HEK293 (cell line): ENCODE data around the gene EPO.

ENCODE experiments used
- CTCF ChIA-PET: fragments of 350-600 bp; formaldehyde crosslinking; extraction: SDS; loops from one replicate; lab custom pipeline; 2021; ENCODE audit warnings: antibody characterized with exemption; lab: Yijun Ruan, JAX
- POLR2A ChIA-PET: fragments of 300-600 bp; formaldehyde crosslinking; extraction: SDS; loops from one replicate; lab custom pipeline; 2020; ENCODE audit warnings: antibody characterized with exemption, inconsistent platforms; lab: Yijun Ruan, JAX
- H3K27ac ChIP-seq: fragments of 200-500 bp; sonication (Bioruptor generic); 2 replicates; pipeline ENCODE4 v1.5.1; 2014; ENCODE audit warnings: low read depth, low read length, control low read depth, inconsistent platforms; ENCODE audit errors: extremely low read depth
- H3K36me3 ChIP-seq, 2 experiments: fragments of 200-500 bp in 1 of 2; sonication (Bioruptor generic) in 1 of 2; 1 replicate in 1 of 2; 2 replicates in 1 of 2; pipeline ENCODE4 v1.5.1; 2014 to 2017; ENCODE audit warnings: inconsistent platforms in 2 of 2, low read length in 2 of 2; ENCODE audit not compliant: control insufficient read depth in 2 of 2, insufficient read depth in 1 of 2
- H3K4me1 ChIP-seq: fragments of 200-500 bp; sonication (Bioruptor generic); 2 replicates; pipeline ENCODE4 v1.5.1; 2014; ENCODE audit warnings: mild to moderate bottlenecking, low read length, inconsistent platforms; ENCODE audit not compliant: control insufficient read depth, insufficient read depth
- H3K4me3 ChIP-seq: 2 replicates; pipeline ENCODE4 v1.5.1; 2011; ENCODE audit warnings: low read depth, mild to moderate bottlenecking, control low read depth, low read length, moderate library complexity
- H3K9me3 ChIP-seq: fragments of 200-500 bp; sonication (Bioruptor generic); 2 replicates; pipeline ENCODE4 v1.5.1; 2014; ENCODE audit warnings: low read depth, low read length, inconsistent platforms; ENCODE audit not compliant: control insufficient read depth, insufficient read depth
- GLIS2 ChIP-seq: fragments of 450-650 bp; formaldehyde crosslinking; IDR thresholded peaks from 2 replicates; pipeline ENCODE4 v1.5.1; 2016; ENCODE audit warnings: missing biosample characterization, missing genetic modification characterization
- SCRT1 ChIP-seq: fragments of 450-650 bp; formaldehyde crosslinking; IDR thresholded peaks from 2 replicates; pipeline ENCODE4 v1.5.1; 2016; ENCODE audit warnings: missing biosample characterization, missing genetic modification characterization, borderline replicate concordance
- ZIC2 ChIP-seq: fragments of 450-650 bp; formaldehyde crosslinking; IDR thresholded peaks from 2 replicates; pipeline ENCODE4 v1.5.1; 2016; ENCODE audit warnings: missing biosample characterization, missing genetic modification characterization
- ZNF121 ChIP-seq: fragments of 450-650 bp; formaldehyde crosslinking; IDR thresholded peaks from 2 replicates; pipeline ENCODE4 v1.5.1; 2016; ENCODE audit warnings: missing biosample characterization, missing genetic modification characterization
- ZNF174 ChIP-seq: fragments of 450-650 bp; formaldehyde crosslinking; IDR thresholded peaks from 2 replicates; pipeline ENCODE4 v1.5.0; 2017; ENCODE audit warnings: missing biosample characterization, mild to moderate bottlenecking, missing genetic modification characterization
- ZNF184 ChIP-seq: fragments of 450-650 bp; IDR thresholded peaks from 2 replicates; pipeline ENCODE4 v1.5.1; 2018; ENCODE audit warnings: missing biosample characterization, mild to moderate bottlenecking, missing genetic modification characterization
- ZNF24 ChIP-seq: fragments of 450-650 bp; formaldehyde crosslinking; IDR thresholded peaks from 2 replicates; pipeline ENCODE4 v1.5.1; 2016; ENCODE audit warnings: missing biosample characterization, missing genetic modification characterization
- ZNF266 ChIP-seq: fragments of 450-650 bp; formaldehyde crosslinking; IDR thresholded peaks from 2 replicates; pipeline ENCODE4 v1.5.1; 2016; ENCODE audit warnings: missing biosample characterization, missing genetic modification characterization, low read depth
- ZNF404 ChIP-seq: fragments of 450-650 bp; formaldehyde crosslinking; IDR thresholded peaks from 2 replicates; pipeline ENCODE4 v1.5.1; 2017; ENCODE audit warnings: missing biosample characterization, missing genetic modification characterization
- ZNF530 ChIP-seq: fragments of 450-650 bp; formaldehyde crosslinking; IDR thresholded peaks from 2 replicates; pipeline ENCODE4 v1.5.1; 2016; ENCODE audit warnings: low read depth, missing biosample characterization, missing genetic modification characterization
- ZNF555 ChIP-seq: fragments of 450-650 bp; formaldehyde crosslinking; conservative IDR thresholded peaks from 2 replicates; pipeline ENCODE4 v1.5.1; 2017; ENCODE audit warnings: missing biosample characterization, mild to moderate bottlenecking, missing genetic modification characterization, inconsistent platforms
- ZNF621 ChIP-seq: fragments of 450-650 bp; formaldehyde crosslinking; IDR thresholded peaks from 2 replicates; pipeline ENCODE4 v1.5.1; 2017; ENCODE audit warnings: missing biosample characterization, missing genetic modification characterization
- ZNF629 ChIP-seq: fragments of 450-650 bp; formaldehyde crosslinking; IDR thresholded peaks from 2 replicates; pipeline ENCODE4 v1.5.1; 2017; ENCODE audit warnings: missing biosample characterization, missing genetic modification characterization
- ZNF707 ChIP-seq: fragments of 450-650 bp; formaldehyde crosslinking; IDR thresholded peaks from 2 replicates; pipeline ENCODE4 v1.5.1; 2016; ENCODE audit warnings: missing biosample characterization, missing genetic modification characterization
- ZNF785 ChIP-seq: fragments of 450-650 bp; formaldehyde crosslinking; IDR thresholded peaks from 2 replicates; pipeline ENCODE4 v1.5.1; 2016; ENCODE audit warnings: missing biosample characterization, missing genetic modification characterization
- TF ChIP-seq, protein P1 (sequence below): fragments of 450-650 bp; formaldehyde crosslinking; optimal IDR thresholded peaks from 2 replicates; pipeline ENCODE3; 2016; ENCODE audit warnings: missing biosample characterization, mild to moderate bottlenecking, missing genetic modification characterization
- TF ChIP-seq, protein P2 (sequence below): fragments of 450-650 bp; formaldehyde crosslinking; IDR thresholded peaks from 2 replicates; pipeline ENCODE4 v1.5.1; 2016; ENCODE audit warnings: missing biosample characterization, missing genetic modification characterization
- TF ChIP-seq, protein P3 (sequence below): fragments of 450-650 bp; formaldehyde crosslinking; IDR thresholded peaks from 2 replicates; pipeline ENCODE4 v1.5.1; 2016; ENCODE audit warnings: missing biosample characterization, missing genetic modification characterization
- TF ChIP-seq, protein P4 (sequence below): fragments of 450-650 bp; formaldehyde crosslinking; IDR thresholded peaks from 2 replicates; pipeline ENCODE4 v1.5.1; 2017; ENCODE audit warnings: missing biosample characterization, missing genetic modification characterization
- TF ChIP-seq, protein P5 (sequence below): fragments of 450-650 bp; formaldehyde crosslinking; IDR thresholded peaks from 2 replicates; pipeline ENCODE4 v1.5.1; 2016; ENCODE audit warnings: missing biosample characterization, missing genetic modification characterization

The EPO gene

DNA sequence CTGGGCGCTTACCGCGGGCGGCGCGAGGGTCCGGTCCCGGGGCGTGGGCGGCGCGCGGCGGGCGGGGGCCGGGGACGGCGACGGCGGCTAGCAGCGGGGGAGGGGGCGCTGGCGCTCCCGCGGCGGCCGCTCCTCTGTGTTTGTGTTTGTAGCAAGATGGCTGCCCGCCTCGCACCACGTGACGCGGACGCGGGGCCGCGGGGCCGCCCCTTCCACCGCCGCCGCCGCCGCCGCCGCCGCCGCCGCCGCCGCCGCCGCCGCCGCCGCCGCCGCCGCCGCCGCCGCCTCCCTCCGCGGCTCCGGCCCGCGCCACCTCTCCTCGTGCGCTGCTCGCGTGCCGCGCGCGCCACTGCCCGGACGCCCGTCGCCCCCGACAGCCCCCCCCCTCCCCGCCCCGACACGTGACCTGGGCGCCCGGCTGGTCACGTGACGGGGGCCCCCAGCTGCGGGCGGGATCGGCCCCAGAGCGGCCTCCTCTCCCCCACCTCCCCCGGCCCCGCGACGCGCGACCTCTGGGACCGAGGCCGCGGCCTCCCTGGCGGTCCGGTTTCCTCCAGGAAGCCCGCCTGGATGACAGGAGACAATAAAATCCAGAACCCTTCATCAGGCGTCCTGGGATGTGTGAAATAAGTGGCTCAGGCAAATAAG lies 26.0 kb upstream of the EPO start, which contains the start of gene GIGYF1 (continued):
- no peak for TF ChIP-seq ZNF707 (tag by site-specific recombination)
- TF ChIP-seq, protein P1, sequence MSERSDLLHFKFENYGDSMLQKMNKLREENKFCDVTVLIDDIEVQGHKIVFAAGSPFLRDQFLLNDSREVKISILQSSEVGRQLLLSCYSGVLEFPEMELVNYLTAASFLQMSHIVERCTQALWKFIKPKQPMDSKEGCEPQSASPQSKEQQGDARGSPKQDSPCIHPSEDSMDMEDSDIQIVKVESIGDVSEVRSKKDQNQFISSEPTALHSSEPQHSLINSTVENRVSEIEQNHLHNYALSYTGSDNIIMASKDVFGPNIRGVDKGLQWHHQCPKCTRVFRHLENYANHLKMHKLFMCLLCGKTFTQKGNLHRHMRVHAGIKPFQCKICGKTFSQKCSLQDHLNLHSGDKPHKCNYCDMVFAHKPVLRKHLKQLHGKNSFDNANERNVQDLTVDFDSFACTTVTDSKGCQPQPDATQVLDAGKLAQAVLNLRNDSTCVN: peak; percentile 63
- no peak for TF ChIP-seq ZIC2 (tag by site-specific recombination)
- no peak for TF ChIP-seq ZNF184 (tag by site-specific recombination)
- TF ChIP-seq ZNF555 (tag by site-specific recombination): no peak
- no peak for TF ChIP-seq ZNF785 (tag by site-specific recombination)
- TF ChIP-seq, protein P2, sequence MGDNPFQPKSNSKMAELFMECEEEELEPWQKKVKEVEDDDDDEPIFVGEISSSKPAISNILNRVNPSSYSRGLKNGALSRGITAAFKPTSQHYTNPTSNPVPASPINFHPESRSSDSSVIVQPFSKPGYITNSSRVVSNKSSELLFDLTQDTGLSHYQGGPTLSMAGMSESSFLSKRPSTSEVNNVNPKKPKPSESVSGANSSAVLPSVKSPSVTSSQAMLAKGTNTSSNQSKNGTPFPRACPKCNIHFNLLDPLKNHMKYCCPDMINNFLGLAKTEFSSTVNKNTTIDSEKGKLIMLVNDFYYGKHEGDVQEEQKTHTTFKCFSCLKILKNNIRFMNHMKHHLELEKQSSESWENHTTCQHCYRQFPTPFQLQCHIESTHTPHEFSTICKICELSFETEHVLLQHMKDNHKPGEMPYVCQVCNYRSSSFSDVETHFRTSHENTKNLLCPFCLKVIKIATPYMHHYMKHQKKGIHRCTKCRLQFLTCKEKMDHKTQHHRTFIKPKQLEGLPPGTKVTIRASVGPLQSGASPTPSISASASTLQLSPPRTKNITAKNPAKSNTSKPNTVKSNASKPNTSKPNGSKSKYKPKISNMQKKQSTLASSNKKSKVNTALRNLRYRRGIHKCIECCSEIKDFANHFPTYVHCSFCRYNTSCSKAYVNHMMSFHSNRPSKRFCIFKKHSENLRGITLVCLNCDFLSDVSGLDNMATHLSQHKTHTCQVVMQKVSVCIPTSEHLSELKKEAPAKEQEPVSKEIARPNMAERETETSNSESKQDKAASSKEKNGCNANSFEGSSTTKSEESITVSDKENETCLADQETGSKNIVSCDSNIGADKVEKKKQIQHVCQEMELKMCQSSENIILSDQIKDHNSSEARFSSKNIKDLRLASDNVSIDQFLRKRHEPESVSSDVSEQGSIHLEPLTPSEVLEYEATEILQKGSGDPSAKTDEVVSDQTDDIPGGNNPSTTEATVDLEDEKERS (tag by site-specific recombination): no peak
- TF ChIP-seq, protein P3, sequence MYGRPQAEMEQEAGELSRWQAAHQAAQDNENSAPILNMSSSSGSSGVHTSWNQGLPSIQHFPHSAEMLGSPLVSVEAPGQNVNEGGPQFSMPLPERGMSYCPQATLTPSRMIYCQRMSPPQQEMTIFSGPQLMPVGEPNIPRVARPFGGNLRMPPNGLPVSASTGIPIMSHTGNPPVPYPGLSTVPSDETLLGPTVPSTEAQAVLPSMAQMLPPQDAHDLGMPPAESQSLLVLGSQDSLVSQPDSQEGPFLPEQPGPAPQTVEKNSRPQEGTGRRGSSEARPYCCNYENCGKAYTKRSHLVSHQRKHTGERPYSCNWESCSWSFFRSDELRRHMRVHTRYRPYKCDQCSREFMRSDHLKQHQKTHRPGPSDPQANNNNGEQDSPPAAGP: no peak
- TF ChIP-seq ZNF24 (tag by site-specific recombination): no peak
- TF ChIP-seq SCRT1 (tag by site-specific recombination): no peak
- TF ChIP-seq ZNF266 (tag by site-specific recombination): no peak
- TF ChIP-seq, protein P4, sequence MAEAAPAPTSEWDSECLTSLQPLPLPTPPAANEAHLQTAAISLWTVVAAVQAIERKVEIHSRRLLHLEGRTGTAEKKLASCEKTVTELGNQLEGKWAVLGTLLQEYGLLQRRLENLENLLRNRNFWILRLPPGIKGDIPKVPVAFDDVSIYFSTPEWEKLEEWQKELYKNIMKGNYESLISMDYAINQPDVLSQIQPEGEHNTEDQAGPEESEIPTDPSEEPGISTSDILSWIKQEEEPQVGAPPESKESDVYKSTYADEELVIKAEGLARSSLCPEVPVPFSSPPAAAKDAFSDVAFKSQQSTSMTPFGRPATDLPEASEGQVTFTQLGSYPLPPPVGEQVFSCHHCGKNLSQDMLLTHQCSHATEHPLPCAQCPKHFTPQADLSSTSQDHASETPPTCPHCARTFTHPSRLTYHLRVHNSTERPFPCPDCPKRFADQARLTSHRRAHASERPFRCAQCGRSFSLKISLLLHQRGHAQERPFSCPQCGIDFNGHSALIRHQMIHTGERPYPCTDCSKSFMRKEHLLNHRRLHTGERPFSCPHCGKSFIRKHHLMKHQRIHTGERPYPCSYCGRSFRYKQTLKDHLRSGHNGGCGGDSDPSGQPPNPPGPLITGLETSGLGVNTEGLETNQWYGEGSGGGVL (tag by site-specific recombination): peak; percentile 65; the same call in 1 of the 2 replicates
- TF ChIP-seq ZNF629 (tag by site-specific recombination): no peak
- TF ChIP-seq ZNF174: no peak

DNA sequence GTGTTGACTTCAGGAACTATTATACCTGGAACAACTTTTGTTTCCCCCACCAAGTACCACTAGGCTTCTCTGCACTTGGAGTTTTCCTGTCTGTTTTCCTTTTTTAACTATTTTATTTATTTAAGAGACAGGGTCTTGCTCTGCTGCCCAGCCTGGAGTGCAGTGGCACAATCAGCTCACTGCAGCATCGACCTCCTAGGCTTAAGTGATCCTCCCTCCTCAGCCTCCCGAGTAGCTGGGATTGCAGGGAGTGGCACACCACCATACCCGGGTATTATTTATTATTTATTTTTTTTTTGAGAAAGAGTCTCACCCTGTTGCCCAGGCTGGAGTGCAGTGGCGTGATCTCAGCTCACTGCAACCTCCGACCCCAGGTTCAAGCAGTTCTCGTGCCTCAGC lies 24.1 kb upstream of the EPO start:
- no peak overlapping the region for H3K4me3 ChIP-seq
- TF ChIP-seq ZNF621 (tag by site-specific recombination): no peak
- no peak for TF ChIP-seq GLIS2 (tag by site-specific recombination)
- TF ChIP-seq ZNF121 (tag by site-specific recombination): peak; percentile 73
- TF ChIP-seq, protein P5, sequence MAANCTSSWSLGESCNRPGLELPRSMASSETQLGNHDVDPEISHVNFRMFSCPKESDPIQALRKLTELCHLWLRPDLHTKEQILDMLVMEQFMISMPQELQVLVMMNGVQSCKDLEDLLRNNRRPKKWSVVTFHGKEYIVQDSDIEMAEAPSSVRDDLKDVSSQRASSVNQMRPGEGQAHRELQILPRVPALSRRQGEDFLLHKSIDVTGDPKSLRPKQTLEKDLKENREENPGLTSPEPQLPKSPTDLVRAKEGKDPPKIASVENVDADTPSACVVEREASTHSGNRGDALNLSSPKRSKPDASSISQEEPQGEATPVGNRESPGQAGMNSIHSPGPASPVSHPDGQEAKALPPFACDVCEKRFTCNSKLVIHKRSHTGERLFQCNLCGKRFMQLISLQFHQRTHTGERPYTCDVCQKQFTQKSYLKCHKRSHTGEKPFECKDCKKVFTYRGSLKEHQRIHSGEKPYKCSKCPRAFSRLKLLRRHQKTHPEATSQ (tag by site-specific recombination): no peak
- TF ChIP-seq, protein P3: no peak
- no peak for TF ChIP-seq ZNF530 (tag by site-specific recombination)
- TF ChIP-seq ZNF404: no peak
- TF ChIP-seq, all 188 proteins: peak for 1
- H3K4me1 ChIP-seq: peaks cover 2% of the 10 kb centered on the region; the same call in 1 of the 2 replicates
- peaks cover 0 to 1% of the 10 kb centered on the region in 2 experiments; a peak in 1 of 3 replicates for H3K36me3 ChIP-seq
- H3K27ac ChIP-seq: no peak overlapping the region
- POLR2A ChIA-PET: interaction anchor here (1.6 kb wide), 1 partner anchor 10 kb away, joined by 8 read pairs; the partner anchor contains the start of gene POP7
- CTCF ChIA-PET: interaction anchor here (0.6 to 2.4 kb wide), 5 partner anchors 9 to 474 kb away, joined by 3 to 20 read pairs (median 3); partner anchors contain the start of gene POP7
- no peaks in the 10 kb centered on the region for H3K9me3 ChIP-seq
